NCI-H1436 treated with DMSO at 0.1 percent for 48 hours (cell line): Measurements from ENCODE around the gene IRF2BP2.
"Not testable (repeated sequence)": the region's sequence is repeated elsewhere in the genome, so short reads cannot be mapped to it uniquely, and the experiment has no call there.

Experiments
- DNase-seq: peaks from one replicate; lab custom pipeline; 2025; lab: John Stamatoyannopoulos, UW

Gene IRF2BP2

DNA sequence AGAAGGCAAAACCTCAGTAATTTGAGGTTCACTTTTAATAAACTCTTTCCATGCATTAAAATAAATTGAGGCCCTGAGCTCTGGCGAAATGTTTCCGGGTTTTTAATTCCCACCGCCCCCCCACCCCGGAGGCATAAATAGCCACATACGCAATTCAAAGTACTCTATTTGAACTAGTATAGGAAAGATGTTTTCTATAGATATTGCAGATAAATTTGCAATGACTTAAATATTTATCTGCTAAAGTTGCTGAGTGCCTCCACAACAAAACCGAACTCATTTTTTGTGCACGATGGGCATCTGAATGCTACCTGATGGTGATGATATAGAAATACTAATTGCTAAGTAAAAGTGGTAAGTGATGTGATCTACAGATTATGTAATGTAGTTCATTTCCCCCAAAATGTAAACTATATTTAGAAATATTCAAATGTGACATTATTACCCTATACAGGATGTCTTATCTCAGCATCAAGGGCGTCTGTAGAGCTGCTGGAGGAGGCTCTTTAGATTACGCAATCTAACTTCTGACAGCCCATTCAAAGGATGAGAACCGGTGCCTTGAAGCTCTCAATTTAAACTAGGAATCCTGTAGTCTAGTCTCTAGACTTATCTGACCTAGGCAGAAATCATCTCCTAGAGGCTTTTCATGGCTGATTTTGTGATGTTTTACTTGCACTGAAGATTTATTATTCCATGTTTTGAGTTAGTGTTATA is 8.5 kb downstream of the IRF2BP2 start:
- DNase-seq = peak; percentile 64

DNA sequence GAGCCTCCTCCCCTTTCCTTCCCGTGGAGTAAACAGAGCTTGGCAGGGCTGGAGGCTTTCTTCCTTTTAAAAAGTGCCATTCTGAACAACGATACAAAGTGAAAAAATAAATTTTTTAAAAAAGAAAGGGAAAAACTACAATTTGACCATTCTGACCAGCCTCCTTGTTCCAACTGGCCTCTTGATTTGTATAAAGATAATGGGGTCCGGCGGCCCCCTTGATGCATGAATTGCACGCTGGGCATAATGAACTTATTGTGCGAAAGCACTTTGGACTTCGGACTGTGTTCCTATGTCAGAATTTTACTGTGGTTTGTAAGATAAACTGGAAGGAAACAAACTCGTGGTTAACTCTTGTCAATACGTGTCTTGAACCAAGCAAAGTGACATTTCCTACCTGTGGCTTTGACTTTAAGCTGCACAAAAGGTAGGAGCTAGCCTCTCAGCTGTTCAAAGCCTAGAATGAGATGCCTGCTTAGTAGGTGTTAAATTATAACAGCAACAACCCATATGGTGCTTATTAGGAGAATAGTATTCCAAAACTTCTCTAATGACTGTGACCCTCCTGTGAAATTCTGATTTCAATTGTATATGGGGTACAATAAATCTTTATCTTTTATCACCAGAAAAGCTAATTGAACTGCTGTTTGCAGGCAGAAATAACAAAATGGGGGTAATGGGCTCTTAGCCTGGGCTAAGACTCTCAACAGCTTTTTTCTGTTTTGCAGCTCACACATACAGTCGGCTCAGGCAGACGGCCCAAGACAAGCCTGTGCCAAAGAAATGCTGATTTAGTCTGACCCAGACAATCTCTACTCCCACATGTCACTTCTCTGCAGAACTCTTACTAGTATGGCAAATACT is 9.3 kb downstream of the IRF2BP2 start:
- no peak for DNase-seq

DNA sequence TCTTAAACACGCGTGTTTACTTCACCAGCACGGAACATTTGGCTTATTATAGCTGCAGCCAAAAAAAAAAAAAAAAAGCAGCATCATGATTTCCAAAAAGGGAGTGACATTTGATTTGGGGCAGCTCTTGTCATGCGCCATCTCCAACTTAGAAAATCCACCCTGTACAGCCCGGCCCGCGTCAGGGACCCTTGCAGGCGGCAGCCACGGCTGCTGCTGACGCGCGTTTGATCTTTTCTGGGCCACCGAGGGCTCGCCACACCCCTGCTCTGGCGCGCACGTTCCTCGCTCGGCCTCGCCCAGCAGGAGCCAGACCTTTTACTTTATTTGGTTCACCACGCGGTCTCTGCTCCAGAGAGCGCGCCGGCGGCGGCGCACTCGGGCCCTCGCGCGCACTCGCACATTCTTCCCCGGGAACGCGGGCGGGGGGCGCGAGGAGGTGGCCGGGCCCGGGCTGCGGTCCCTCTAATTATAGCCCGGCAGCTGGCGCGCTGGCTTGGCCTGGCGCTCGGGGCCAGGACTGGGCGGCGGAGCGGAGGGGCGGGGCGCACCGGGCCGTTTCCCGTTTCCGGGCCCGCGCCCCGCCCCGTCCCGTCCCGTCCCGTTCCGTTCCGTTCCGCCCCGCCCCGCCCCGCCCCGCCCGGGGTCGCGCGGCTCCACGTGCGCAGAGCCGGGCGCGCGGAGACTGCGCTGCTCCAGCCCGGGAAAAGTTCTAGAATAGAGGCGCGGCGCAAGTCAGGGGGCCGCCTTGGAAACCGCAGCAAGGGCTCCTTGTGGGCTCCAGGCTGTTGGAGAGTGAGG is 10.2 kb downstream of the IRF2BP2 start:
- DNase-seq = no peak

DNA sequence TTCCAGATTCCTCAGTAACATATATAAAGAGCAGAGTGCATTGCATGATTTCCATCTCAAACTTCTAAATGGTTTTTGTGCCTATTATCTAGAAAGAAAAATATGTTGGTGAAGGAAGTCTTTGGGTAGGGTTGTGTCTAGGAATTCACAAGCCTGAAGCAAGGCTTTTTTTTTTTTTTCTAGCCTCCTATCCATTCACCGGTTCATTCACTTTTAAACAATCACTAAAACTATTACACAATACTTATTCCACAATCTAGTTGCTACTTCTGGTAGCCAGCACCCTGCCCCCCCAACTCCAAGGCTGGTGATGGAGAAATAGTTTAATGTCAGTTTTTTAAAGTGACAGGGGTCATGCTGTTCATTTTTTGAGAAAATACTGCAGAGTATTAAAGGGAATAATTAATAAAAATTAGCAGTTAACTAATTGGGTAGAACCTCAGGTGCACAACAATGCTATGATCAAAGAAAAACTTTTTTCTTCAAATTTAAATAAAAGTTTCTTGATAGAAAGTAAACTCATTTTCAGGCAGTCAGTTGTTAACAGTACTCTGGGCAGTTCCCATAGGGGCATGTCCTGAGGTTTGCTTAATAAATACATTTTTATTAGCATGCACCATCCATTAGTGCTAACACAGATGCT is 10.9 kb downstream of the IRF2BP2 start:
- no peak for DNase-seq

DNA sequence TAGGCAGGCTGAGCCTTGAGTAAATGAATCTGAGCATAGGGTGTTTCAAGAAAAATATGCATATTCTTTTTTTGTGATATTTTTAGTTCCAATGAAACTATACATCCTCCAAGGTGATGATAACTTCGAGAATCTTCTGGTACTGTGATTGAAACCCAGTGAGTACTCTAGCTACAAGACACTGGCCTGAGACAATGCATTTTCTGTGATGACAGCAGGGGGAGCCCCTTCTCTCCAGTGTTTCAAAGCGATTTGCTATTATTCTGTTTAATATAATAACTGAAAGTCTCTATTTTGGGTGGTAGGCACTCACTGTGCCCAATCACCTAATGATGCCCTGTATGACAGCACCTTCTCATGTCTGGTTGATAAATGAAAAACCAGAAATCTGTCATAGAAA is 12.1 kb downstream of the IRF2BP2 start:
- no peak for DNase-seq

DNA sequence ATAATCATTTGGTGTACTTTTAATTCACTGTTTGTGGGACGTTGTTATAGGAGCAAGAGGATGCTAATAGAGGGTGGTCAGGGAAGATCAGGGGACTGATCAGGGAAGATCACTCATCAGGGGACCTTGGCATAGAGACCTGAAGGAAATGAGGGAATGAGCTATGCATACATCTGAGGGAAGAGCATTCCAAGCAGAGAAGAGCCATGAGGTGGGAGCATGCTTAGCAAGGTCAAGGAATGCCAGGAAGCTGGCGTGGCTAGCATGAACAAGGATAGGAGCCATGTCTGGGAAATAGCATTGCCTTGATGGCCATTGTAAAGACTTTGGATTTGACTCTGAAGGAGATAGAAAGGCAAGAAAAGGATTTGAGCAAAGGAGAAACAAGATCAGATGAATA is 14.1 kb downstream of the IRF2BP2 start:
- DNase-seq = no peak

DNA sequence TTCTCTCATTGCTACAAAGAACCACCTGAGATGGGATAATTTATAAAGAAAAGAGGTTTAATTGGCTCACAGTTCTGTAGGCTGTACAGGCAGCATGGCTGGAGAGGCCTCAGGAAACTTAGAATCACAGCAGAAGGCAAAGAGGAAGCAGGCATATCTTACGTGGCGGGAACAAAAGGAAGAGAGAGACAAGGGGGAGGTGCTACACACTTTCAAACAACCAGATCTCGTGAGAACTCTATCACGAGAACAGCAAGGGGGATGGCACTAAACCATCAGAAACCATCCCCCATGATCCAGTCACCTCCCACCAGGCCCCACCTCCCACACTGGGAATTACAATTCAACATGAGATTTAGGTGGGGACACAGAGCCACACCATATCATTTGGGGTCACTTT is 15.4 kb downstream of the IRF2BP2 start:
- DNase-seq = not testable (repeated sequence)

DNA sequence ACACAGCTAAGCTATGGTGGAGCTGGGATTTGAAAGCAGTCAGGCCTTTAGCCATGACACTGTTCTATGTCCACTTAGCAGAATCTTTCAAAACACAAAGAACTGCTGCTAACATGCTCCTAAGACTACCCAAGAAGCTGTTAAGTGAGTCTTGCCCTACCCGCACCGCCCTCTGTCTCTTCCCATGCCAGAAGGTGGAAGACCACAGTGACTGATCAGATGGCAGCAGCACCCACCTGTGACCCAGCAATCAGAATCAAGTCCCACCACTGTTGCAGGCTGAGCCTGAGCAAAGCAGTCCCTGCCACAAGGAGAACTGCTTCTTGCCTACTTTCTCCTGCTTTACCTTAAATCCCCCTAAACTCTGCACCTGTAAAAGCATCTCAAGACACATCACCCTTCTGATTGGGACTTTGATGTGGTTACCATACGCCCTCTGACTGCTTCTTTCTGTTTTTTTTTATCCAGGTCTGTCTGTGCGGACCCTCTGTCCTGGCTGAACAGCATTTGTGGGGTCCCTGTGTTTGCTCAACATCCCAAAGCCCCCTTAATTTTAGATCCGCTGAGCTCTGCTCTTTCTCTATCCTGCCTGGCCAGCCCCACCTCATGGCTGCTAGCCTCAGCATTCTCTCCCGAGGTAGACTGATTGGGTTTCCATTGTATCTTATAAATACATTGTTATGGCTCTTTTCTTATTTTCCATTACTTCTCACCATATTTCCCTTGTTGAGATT is 16.0 kb downstream of the IRF2BP2 start:
- DNase-seq = no peak

DNA sequence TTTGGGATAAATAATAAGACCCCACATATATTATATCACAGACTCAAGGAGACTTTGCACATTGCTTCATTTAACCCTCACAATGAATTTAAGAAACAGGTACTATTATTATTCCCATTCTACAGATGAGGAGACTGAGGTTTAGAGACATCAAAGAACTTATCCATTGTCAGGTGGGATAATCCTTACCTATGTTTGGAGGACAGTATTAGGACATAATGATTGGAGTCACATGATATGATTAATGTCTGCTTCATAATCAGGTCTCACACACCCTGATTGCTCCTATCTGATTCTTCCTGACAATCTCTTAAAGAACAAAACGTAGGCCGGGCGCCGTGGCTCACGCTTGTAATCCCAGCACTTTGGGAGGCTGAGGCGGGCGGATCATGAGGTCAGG is 16.9 kb downstream of the IRF2BP2 start:
- DNase-seq = no peak

DNA sequence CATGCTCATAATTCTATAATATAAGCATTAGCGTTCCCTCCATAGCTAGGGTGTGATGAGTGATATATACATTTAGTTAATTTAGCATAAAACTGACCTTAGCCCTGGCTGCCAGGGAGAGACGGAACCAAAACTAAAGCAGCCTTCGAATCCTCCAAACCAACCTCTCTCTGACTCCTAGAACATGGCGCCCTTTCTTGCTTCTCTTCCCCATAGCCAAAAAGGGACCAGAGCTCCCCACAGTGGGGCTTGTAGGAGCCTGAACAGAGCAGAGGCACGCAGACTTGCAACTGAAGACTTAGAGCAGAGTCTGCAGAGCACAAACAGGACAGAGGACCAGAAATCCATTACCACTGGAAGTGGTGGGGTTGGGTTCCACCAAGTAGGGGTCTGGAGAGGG is 17.7 kb downstream of the IRF2BP2 start:
- DNase-seq = no peak

DNA sequence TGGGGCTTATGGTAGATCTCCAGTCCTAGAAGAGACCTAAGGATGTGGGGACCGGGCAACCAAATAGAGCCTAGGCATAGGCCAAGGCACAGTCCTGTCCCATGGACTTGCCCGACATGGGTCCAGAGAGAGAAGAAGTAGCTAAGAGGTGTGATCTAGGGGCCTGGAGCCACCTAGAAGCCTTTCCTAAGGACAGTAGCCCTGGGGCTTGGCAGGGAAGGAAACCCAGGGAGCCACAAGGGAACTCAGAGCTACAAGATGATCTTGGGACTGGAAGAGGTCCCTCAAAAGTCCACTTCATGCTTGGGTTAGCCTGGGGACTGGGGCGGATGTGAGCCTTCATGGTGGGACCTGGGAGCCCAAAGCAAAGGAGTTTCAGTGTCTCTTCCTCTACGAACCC is 18.8 kb downstream of the IRF2BP2 start:
- no peak for DNase-seq

DNA sequence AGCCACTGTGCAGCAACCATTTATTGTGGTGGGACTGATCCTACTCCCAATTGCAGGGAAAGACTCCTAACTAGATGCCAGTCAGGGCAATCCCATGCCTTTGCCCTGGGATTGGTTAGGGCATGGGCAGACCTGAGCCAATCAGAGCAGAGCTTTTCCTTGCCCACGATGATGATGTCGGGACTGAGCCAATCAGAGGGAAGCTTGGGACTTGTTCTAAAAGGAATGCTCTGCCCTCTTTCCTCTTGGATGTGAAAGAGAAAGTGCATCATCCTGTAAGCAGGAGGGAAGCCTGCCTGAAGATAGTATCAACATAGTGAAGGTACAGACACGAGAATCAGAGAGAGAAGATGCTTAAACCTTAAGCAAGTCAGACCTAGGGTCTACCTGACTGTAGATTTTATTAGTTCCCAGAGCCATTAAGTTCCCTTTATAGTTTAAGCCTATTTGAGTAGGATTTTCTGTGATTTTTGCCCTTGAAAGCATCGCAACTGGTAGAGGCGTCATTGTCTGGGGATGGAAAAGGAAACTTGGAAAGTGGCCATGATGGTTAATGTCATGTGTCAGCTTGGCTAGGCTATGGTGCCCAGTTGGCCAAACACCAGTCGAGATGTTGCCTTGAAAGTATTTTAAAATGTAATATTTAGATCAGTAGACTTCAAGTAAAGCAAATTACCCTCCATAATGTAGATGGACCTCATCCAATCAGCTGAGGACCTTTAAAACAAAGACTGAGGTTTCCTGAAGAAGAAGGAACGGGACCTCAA is 19.9 kb downstream of the IRF2BP2 start:
- DNase-seq = no peak

DNA sequence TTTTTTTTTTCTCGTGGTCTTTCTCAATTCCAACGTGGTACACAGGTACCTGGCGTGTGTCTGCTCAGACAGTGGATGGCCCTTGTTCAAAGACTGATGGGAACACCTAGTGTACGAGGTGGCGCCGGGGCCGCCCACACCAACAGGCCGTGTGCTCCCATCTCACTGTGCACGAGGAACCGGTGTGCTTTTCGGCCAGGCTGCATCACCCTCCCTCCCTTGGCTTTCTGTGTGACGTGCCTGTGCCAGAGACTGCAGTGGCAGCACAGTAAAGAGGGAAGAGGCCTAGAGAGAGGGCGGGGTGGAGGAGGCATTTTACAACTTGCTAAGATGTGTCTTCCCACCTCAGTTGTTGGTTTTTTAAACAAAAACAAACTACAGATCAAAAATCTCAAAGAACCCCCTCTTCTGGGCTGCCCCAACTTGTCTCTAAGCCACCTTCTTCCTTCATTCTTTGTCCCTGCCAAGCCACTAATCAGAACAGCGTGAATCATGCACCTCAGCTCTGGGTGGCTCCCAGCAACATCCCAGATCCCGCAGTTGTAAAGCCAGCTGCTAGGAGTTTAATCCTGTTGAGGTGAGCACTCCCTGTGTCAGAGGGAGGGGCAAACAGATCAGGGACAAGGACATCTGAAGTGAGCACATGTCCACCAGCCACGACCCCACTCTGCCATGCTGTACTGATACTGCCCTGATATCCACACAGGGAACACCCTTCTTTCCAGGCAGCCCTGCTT is 20.7 kb downstream of the IRF2BP2 start:
- no peak for DNase-seq

DNA sequence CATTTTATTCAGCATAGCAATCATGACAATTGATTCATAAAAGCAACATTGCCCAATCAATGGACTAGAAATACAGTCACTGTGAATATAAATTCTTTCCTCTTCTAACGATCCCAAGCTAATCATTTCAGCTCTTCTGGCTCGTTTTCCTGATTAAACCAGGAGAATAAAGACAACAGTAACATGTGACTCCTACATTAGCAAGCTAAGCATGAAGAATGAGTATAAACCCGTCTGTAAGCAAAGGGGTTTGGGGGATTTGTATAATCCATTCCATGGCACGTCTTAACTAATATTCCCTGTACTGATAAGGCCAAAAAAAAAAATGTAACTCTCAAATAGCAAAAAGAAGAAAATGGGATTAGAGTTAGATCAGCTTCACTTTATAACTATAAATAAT is 21.6 kb downstream of the IRF2BP2 start:
- no peak for DNase-seq

DNA sequence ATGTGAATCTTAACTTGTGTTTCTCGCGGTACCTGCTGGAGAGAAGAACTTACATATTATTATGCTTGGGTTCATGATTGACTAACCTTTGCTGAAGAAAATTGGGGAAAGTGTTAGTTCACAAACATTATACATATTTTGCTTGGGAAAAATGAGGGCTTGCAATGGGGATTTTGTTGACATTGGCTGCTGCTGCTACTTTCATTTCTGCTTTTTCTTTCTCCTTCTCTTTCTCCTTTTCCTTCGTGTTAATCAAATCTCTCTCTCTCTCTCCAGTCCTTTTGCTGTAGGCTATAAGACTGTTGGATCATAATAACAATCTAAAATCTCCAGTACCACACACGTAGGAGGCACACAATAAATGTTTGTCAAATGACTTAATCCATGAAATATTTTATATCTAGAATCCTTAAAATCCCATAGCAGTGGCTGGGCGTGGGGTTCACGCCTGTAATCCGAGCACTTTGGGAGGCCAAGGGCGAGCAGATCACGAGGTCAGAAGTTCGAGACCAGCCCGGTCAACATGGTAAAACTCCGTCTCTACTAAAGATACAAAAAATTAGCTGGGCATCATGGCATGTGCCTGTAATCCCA is 23.0 kb downstream of the IRF2BP2 start:
- no peak for DNase-seq

DNA sequence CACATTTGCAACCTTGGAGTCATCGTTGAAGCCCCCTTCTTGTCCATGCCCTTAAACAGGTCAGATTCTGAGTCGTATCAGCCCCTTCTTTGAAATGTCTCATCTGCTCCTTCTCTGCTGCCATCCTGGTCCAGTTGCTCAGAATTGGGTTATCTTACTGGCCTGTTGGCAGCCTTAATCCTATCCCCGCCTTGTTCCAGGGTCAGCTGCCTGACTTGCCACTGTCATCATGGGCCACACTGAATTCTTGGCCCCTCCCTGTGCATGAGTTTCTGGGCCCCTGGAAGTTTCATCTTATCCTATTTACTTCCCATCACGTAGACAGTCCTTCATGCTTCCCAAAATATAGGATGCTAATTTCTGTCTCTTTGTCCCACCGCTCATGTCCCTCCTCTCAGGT is 23.7 kb downstream of the IRF2BP2 start:
- DNase-seq = no peak

DNA sequence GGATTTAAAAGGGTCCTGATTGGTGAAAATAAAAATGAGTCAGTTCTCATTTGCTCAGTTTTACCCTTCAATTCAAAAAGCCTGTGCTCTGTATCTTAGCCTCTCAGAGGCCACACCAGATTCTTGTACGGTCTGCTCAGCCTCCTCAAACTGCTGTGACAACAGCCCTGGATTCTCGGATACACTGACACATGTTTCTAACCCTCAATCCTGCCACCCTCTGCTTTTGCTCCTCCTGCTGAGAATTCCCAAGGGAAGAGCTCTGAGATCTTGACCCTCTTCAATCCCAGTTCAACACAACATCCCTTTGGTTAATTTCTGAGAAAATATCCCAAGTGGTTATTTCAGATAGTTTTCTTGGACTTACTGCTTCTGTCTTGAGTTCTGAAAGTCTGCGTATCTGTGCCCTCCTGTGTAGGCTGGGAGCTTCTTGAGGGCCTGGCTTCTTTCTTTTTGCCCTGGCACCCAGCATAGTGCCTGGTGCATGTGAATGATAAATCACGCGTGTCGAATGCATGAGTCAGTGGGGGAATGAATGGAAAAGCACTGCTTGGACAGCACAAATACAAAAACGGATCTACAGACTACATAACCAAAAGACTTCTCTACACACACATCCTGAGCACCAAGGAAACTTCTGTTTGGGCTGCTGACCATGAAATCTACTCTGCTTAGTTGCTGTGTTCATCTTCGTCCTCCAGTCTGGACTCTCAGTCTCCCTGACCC is 24.5 kb downstream of the IRF2BP2 start:
- DNase-seq = no peak

DNA sequence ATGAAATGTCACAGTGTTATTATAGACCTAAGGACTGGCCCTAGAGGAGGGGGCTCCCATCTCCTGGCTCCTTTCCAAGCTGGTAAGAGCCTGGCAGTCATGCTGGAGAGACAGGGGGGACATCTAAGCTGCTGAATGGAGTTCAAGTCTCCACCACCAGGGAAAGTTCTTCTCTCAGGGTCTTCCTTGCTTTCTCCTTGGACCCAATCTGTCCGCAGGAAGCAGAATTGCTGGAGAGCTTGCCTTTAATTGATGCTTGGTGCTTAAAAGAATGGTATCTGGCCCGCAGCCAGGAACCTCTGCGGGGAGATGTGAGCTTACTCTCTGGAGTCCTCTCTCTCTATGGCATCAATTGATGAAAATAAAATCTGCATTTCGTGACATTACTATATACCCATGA is 25.1 kb downstream of the IRF2BP2 start:
- peak; percentile 55 for DNase-seq

DNA sequence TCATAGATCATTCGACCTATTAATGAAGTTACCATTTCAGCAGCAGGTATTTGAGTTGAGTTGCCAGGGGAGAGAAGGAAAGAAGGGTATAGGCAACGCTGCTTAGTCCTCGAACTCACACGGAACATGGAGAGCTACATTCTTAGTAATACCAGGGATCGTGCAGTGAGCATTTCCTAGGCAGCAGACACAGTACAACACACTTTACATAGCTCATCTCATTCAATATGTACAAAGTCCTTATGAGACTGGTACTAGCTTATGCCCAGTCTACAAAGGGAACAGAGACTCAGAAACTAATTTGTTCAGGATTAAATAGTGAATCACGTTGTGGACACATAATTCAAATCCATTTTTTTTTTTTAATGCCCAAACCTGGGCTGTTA is 25.6 kb downstream of the IRF2BP2 start:
- no peak for DNase-seq
